Activated CD4-positive, alpha-beta T cell treated with anti-CD3 and anti-CD28 coated beads, Interleukin-2, amount 10 ng/mL, durations not matched to agents 7 days and 5 days (primary cell): ENCODE results near the gene DCUN1D3. TPM values are rescaled to one million over a fixed set of nuclear protein-coding genes. Genes with fewer than 3 reads are reported as not detected.

Source experiments
- total RNA-seq, 2 experiments: library from RNA; stranded (reverse); gene quantifications; one replicate each; pipeline ENCODE4 v1.2.3, GENCODE V29; 2021

The DCUN1D3 gene
- total RNA-seq, 2 experiments from 2014 or later, result 9.9 to 10.8 TPM

Other genes starting within 250 kb of the DCUN1D3 start
- gene ACSM1, start 202.7 kb downstream of the DCUN1D3 start, total RNA-seq, result under 1 TPM; 0.20 to 0.23 TPM
- 10 to 100 TPM; 42.9 to 43.1 TPM for gene THUMPD1, start 158.5 kb downstream of the DCUN1D3 start, total RNA-seq
- 1 to 10 TPM; 4.1 to 4.8 TPM for gene ACSM3, start 136.3 kb downstream of the DCUN1D3 start, total RNA-seq
- 10 to 100 TPM; 12.5 to 17.3 TPM for gene ERI2, start 93.9 kb downstream of the DCUN1D3 start, total RNA-seq
- gene REXO5, start 93.8 kb downstream of the DCUN1D3 start, total RNA-seq, result 10 to 100 TPM in 1 of 2 experiments, 1 to 10 TPM in 1; 9.8 to 11.0 TPM
- 10 to 100 TPM; 21.7 to 26.7 TPM for gene LYRM1, start 413 bp upstream of the DCUN1D3 start, total RNA-seq